Mesendoderm (in vitro differentiated cells): ENCODE measurements around the gene RC3H2.

ENCODE experiments used
- DNase-seq: peaks from one replicate; pipeline ENCODE4 v3.0.0; 2013
- H2AK5ac ChIP-seq: 2 replicates; pipeline ENCODE4 v1.6.1; 2013; ENCODE audit warnings: low read length, inconsistent platforms
- H2BK120ac ChIP-seq: 2 replicates; pipeline ENCODE4 v1.6.1; 2013; ENCODE audit warnings: low read depth, mild to moderate bottlenecking, low read length, moderate library complexity, mixed read lengths
- H2BK15ac ChIP-seq: replicated peaks from 2 replicates; pipeline ENCODE4 v1.6.1; 2013; ENCODE audit warnings: low read depth, mild to moderate bottlenecking, moderate library complexity
- H2BK5ac ChIP-seq: 2 replicates; pipeline ENCODE4 v1.6.1; 2013; ENCODE audit warnings: low read length, inconsistent platforms
- H3K18ac ChIP-seq: 2 replicates; pipeline ENCODE4 v1.6.1; 2013; ENCODE audit warnings: mild to moderate bottlenecking, low read length, mixed read lengths
- H3K23ac ChIP-seq: one replicate; pipeline ENCODE4 v1.6.1; 2013; ENCODE audit warnings: low read length
- H3K27ac ChIP-seq: 2 replicates; pipeline ENCODE4 v1.5.1; 2013; ENCODE audit warnings: low read depth, mild to moderate bottlenecking, inconsistent platforms, low read length, moderate library complexity
- H3K27me3 ChIP-seq: 2 replicates; pipeline ENCODE4 v1.6.1; 2013; ENCODE audit warnings: low read length, control low read depth, mild to moderate bottlenecking, inconsistent platforms; ENCODE audit not compliant: insufficient read depth, poor library complexity
- H3K36me3 ChIP-seq: 2 replicates; pipeline ENCODE4 v1.6.1; 2013; ENCODE audit warnings: low read length, inconsistent platforms; ENCODE audit not compliant: control insufficient read depth, insufficient read depth
- H3K4ac ChIP-seq: one replicate; pipeline ENCODE4 v1.6.1; 2013; ENCODE audit warnings: low read depth, mild to moderate bottlenecking, low read length, moderate library complexity
- H3K4me1 ChIP-seq: 2 replicates; pipeline ENCODE4 v1.6.1; 2013; ENCODE audit warnings: low read depth, low read length, inconsistent platforms; ENCODE audit not compliant: control insufficient read depth
- H3K4me2 ChIP-seq: 2 replicates; pipeline ENCODE4 v1.6.1; 2013; ENCODE audit warnings: low read length
- H3K4me3 ChIP-seq: 2 replicates; pipeline ENCODE4 v1.5.1; 2013; ENCODE audit warnings: mild to moderate bottlenecking, low read length
- H3K56ac ChIP-seq: one replicate; pipeline ENCODE4 v1.6.1; 2013; ENCODE audit warnings: low read length
- H3K79me1 ChIP-seq: 2 replicates; pipeline ENCODE4 v1.6.1; 2013; ENCODE audit warnings: low read length, inconsistent platforms
- H3K79me2 ChIP-seq: 2 replicates; pipeline ENCODE4 v1.6.1; 2013; ENCODE audit warnings: mild to moderate bottlenecking, low read length; ENCODE audit not compliant: control insufficient read depth, insufficient read depth
- H3K9ac ChIP-seq: 2 replicates; pipeline ENCODE4 v1.6.1; 2013; ENCODE audit warnings: low read length, inconsistent platforms
- H4K5ac ChIP-seq: one replicate; pipeline ENCODE4 v1.6.1; 2013; ENCODE audit warnings: low read length
- H4K8ac ChIP-seq: one replicate; pipeline ENCODE4 v1.6.1; 2013; ENCODE audit warnings: low read depth, mild to moderate bottlenecking, control low read depth, low read length, moderate library complexity
- WGBS: extraction: QIAGEN DNeasy Blood & Tissue Kit; methylation state at CpG from one replicate; pipeline ENCODE4 v1.1.7; 2013; ENCODE audit warnings: low lambda C conversion rate, missing lambda C conversion rate; ENCODE audit not compliant: insufficient coverage; ENCODE audit errors: extremely low coverage; 5-methylcytosine and 5-hydroxymethylcytosine counted together

The RC3H2 gene

GRCh38 chr9:122948313-122948712 lies 43.2 kb upstream of the RC3H2 start:
- H3K4me2 ChIP-seq: no peak overlapping the region
- H3K79me1 ChIP-seq: peaks cover 3% of the 10 kb centered on the region
- no peaks in the 10 kb centered on the region for H3K4me1 ChIP-seq
- no peak overlapping the region for H3K4me3 ChIP-seq
- H3K18ac ChIP-seq: no peak overlapping the region
- H3K56ac ChIP-seq: no peak overlapping the region
- H3K4ac ChIP-seq: no peak overlapping the region
- no peaks in the 10 kb centered on the region for H3K27me3 ChIP-seq
- no peak overlapping the region for H3K23ac ChIP-seq
- WGBS: no CpG with 5 or more reads among the region's 3 CpGs
- H3K9ac ChIP-seq: no peak overlapping the region
- H4K5ac ChIP-seq: no peak overlapping the region
- H2BK120ac ChIP-seq: no peak overlapping the region
- no peak overlapping the region for H3K27ac ChIP-seq
- H3K36me3 ChIP-seq: no peaks in the 10 kb centered on the region
- no peak for DNase-seq
- no peak overlapping the region for H4K8ac ChIP-seq
- H3K79me2 ChIP-seq: peaks cover 50% of the 10 kb centered on the region
- no peak overlapping the region for H2BK15ac ChIP-seq
- no peak overlapping the region for H2AK5ac ChIP-seq
- H2BK5ac ChIP-seq: no peak overlapping the region

GRCh38 chr9:122946461-122947005 lies 41.4 kb upstream of the RC3H2 start:
- H2BK5ac ChIP-seq: no peak overlapping the region
- H4K5ac ChIP-seq: no peak overlapping the region
- no peak for DNase-seq
- no peak overlapping the region for H3K4me3 ChIP-seq
- WGBS: no CpG with 5 or more reads among the region's 1 CpG
- H3K23ac ChIP-seq: no peak overlapping the region
- no peak overlapping the region for H3K4ac ChIP-seq
- no peak overlapping the region for H3K56ac ChIP-seq
- H3K4me2 ChIP-seq: no peak overlapping the region
- no peak overlapping the region for H2BK120ac ChIP-seq
- no peak overlapping the region for H4K8ac ChIP-seq
- H3K27ac ChIP-seq: no peak overlapping the region
- peaks cover 59% of the 10 kb centered on the region for H3K79me2 ChIP-seq
- H3K4me1 ChIP-seq: no peaks in the 10 kb centered on the region
- H3K36me3 ChIP-seq: no peaks in the 10 kb centered on the region
- no peak overlapping the region for H3K18ac ChIP-seq
- H2AK5ac ChIP-seq: no peak overlapping the region
- no peak overlapping the region for H2BK15ac ChIP-seq
- no peaks in the 10 kb centered on the region for H3K27me3 ChIP-seq
- H3K79me1 ChIP-seq: peaks cover 2% of the 10 kb centered on the region
- H3K9ac ChIP-seq: no peak overlapping the region

GRCh38 chr9:122944960-122945888 lies 40.1 kb upstream of the RC3H2 start:
- H2BK15ac ChIP-seq: no peak overlapping the region
- H2AK5ac ChIP-seq: no peak overlapping the region
- H3K4me1 ChIP-seq: no peaks in the 10 kb centered on the region
- no peak overlapping the region for H3K56ac ChIP-seq
- no peaks in the 10 kb centered on the region for H3K36me3 ChIP-seq
- H3K27ac ChIP-seq: no peak overlapping the region
- H3K23ac ChIP-seq: no peak overlapping the region
- H3K27me3 ChIP-seq: no peaks in the 10 kb centered on the region
- no peak overlapping the region for H3K4me2 ChIP-seq
- no peak overlapping the region for H3K4me3 ChIP-seq
- H3K4ac ChIP-seq: no peak overlapping the region
- H2BK120ac ChIP-seq: no peak overlapping the region
- H3K9ac ChIP-seq: no peak overlapping the region
- no peak overlapping the region for H4K8ac ChIP-seq
- H2BK5ac ChIP-seq: no peak overlapping the region
- WGBS: no CpG with 5 or more reads among the region's 4 CpGs
- H4K5ac ChIP-seq: no peak overlapping the region
- H3K79me2 ChIP-seq: peaks cover 50% of the 10 kb centered on the region
- DNase-seq: no peak
- H3K79me1 ChIP-seq: peaks cover 2% of the 10 kb centered on the region
- H3K18ac ChIP-seq: no peak overlapping the region

GRCh38 chr9:122941582-122942234 lies 36.5 kb upstream of the RC3H2 start:
- no CpG with 5 or more reads among the region's 17 CpGs for WGBS
- no peak overlapping the region for H2AK5ac ChIP-seq
- peak; percentile 67 for DNase-seq

GRCh38 chr9:122940749-122941581 lies 35.8 kb upstream of the RC3H2 start, which contains the start of gene RABGAP1:
RABGAP1 (plus strand) TSS chr9:122941020; CDS start chr9:122957060, 16,040 bp downstream.
- peak; percentile 99 for DNase-seq
- Histone ChIP-seq H3K27me3 (no peaks in the 10 kb centered on the region), H3K79me2 (peaks cover 37% of the 10 kb centered on the region), H3K56ac (peak within 1 kb of the TSS; percentile 89), H3K23ac (peak within 1 kb of the TSS; percentile 83), H4K8ac (peak within 1 kb of the TSS; percentile 86), H3K9ac (peak within 1 kb of the TSS; percentile 87), H3K4me1 (no peaks in the 10 kb centered on the region), H4K5ac (no peak within 1 kb of the TSS), H3K79me1 (peaks cover 4% of the 10 kb centered on the region), H2BK5ac (no peak within 1 kb of the TSS), H2AK5ac (no peak within 1 kb of the TSS), H3K4me3 (peak within 1 kb of the TSS; percentile 69), H3K18ac (peak within 1 kb of the TSS; percentile 85), H3K4ac (no peak within 1 kb of the TSS), H2BK15ac (no peak within 1 kb of the TSS), H3K36me3 (peaks cover 1% of the 10 kb centered on the region), H3K4me2 (peak within 1 kb of the TSS; percentile 82), H3K27ac (peak within 1 kb of the TSS; percentile 86), H2BK120ac (no peak within 1 kb of the TSS)
- no CpG with 5 or more reads among the region's 54 CpGs for WGBS

More at GRCh38 chr9:122941582-122942234, 36.5 kb upstream of the RC3H2 start:
- no peaks in the 10 kb centered on the region for H3K79me1 ChIP-seq
- H4K5ac ChIP-seq: no peak overlapping the region
- peak overlapping the region; percentile 87 for H3K9ac ChIP-seq
- H3K56ac ChIP-seq: peak overlapping the region; percentile 89
- no peak overlapping the region for H2BK5ac ChIP-seq
- no peaks in the 10 kb centered on the region for H3K36me3 ChIP-seq
- peak overlapping the region; percentile 62 for H3K18ac ChIP-seq
- H2BK15ac ChIP-seq: no peak overlapping the region
- peak overlapping the region; percentile 86 for H3K27ac ChIP-seq
- H3K27me3 ChIP-seq: no peaks in the 10 kb centered on the region
- no peak overlapping the region for H3K4ac ChIP-seq
- no peak overlapping the region for H2BK120ac ChIP-seq
- H3K4me2 ChIP-seq: peak overlapping the region; percentile 82
- no peak overlapping the region for H3K23ac ChIP-seq
- H3K4me1 ChIP-seq: no peaks in the 10 kb centered on the region
- H4K8ac ChIP-seq: no peak overlapping the region
- H3K4me3 ChIP-seq: peak overlapping the region; percentile 69
- H3K79me2 ChIP-seq: peaks cover 36% of the 10 kb centered on the region
